HG03097 (cell line): ENCODE measurements around the gene ATIC.
A peak's percentile ranks its signal among the peaks of the same experiment; 100 is the strongest.

Experiments
- ATAC-seq: cut with Tn5 transposase; IDR thresholded peaks from one replicate; pipeline ENCODE4 v1.9.1; 2021; ENCODE audit not compliant: unreplicated experiment, low FRiP score

Gene ATIC

DNA sequence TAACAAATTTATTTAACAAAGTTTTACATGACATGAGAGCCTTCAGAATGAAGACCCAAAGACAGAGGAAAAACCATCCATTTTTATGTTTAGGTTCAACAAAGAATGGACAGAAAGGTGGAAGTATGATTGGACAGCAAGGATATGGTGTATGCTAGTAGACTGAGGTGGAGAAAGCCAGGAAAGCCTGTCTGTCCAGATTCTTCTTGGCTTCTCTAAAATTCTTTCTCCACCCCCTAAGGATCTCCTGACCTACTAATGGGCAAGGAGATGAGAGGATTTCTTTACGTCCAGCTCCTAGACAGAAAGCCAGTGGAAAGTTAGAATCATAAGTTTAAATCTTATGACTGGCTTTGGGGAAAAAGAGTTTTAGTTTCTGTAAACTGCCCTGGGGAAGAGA, 3.0 kb downstream of the ATIC start:
- no peak for ATAC-seq

DNA sequence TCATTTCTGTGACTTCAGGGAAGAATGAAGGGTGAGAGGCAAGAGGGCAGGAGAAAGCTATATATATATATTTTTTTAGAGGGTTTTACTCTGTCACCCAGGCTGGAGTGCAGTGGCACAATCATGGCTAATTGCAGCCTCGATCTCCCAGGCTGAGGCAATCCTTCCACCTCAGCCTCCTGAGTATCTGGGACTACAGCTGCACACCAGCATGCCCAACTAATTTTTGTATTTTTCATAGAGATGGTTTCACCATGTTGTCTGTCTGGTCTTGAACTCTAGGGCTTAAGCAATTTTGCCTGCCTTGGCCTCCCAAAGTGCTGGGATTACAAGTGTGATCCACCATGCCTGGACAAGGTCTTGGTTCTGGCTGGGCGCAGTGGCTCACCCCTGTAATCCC, 3.4 kb downstream of the ATIC start:
- ATAC-seq = no peak

GRCh38 chr2:215316336-215316735, 4.5 kb downstream of the ATIC start:
- no peak for ATAC-seq

GRCh38 chr2:215319500-215319899, 7.6 kb downstream of the ATIC start:
- ATAC-seq = no peak

DNA sequence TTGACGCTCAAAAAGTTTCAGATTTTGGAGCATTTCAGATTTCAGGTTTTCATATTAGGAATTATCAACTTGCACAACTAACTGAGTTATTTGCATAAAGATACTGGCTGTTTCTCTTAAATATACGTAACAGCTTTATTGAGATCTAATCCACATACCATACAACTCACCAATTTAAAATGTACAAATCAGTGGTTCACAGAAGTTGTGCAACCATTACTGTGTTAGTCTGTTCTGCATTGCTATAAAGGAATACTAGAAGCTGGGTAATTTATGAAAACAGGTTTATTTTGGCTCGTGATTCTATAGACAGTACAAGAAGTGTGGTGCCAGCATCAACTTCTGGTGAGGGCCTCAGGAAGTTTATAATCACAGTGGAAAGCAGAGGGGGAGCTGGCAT, 8.2 kb downstream of the ATIC start:
- no peak for ATAC-seq

DNA sequence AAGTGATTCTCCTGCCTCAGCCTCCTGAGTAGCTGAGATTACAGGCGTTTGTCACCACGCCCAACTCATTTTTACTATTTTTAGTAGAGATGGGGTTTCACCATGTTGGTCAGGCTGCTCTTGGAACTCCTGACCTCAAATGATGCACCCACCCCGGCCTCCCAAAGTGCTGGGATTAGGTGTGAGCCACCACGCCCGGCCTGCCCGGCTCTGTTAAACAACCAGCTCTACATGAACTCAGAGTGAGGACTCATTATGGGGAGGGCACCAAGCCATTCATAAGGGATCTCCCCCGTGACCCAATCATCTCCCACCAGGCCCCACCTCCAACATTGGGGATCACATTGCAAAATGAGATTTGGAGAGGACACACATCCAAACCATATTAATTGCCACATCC, 8.8 kb downstream of the ATIC start:
- no peak for ATAC-seq

DNA sequence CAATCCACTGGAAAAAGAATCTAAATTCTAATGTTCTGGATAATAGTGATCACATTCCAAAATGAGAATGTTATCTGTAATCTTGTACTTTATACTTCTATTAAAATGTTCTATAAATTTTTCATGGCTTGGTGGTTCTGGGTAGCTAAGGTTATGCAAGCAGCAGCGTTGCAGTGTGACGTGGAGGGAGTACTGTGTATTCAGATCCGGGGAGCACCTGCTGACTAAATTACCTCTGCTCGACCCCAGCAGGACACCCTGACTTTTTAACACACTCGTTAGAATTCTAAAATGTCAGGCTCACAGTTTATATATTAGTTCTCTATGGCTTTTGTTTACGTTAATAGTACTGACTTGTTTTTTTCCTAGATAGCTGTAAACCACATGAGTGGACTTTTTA, 13.0 kb downstream of the ATIC start:
- ATAC-seq = no peak

DNA sequence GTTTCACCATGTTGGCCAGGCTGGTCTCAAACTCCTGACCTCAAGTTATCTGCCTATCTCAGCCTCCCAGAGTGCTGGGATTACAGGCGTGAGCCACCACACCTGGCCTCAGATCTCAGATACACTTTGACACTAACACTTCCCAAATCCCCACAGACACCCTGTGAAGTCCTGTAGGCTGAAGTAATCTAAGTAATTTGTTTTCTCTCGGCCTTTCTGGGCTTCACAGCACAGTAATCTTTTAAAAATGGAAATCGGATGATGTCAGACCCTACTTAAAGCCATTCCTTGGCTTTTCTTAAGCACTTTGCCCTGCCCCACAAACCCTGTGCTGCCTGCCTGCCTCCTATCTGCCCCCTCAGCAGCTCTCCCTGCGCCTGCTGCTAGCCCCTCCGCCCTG, 16.2 kb downstream of the ATIC start:
- ATAC-seq = no peak

GRCh38 chr2:215332872-215333595, 21.2 kb downstream of the ATIC start:
- ATAC-seq = peak; percentile 90

DNA sequence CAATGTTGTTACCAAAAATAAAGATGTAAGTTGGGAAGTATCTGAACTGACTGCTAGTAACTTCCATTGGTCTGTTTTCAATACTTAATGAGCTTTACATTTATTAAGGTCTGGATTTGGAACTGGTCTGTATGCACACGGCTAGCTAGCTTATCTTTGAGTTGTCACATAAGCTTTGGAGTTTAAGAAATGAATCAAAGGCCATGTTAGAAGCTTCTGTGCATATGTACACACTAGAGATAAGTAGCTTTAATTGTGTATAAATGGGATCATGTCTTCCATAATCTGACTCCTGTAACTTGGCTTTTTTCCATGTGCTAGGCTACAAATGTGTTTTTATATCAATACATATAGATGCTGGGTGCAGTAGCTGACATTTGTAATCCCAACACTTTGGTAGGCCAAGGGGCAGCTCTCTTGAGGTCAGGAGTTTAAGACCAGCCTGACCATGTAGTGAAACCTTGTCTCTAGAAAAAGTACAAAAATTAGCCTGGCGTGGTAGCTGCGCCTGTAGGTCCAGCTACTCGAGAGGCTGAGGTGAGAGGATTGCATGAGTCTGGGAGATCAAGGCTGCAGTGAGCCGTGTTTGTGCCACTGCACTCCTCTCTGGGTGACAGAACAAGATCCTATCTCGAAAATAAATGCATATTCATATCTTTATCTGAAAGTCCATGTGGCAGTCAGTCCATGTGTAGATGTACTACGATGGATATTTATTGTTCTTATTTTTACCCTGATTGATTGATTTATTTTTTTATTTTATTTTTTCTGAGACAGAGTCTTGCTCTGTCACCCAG, 27.2 kb downstream of the ATIC start:
- ATAC-seq = no peak

DNA sequence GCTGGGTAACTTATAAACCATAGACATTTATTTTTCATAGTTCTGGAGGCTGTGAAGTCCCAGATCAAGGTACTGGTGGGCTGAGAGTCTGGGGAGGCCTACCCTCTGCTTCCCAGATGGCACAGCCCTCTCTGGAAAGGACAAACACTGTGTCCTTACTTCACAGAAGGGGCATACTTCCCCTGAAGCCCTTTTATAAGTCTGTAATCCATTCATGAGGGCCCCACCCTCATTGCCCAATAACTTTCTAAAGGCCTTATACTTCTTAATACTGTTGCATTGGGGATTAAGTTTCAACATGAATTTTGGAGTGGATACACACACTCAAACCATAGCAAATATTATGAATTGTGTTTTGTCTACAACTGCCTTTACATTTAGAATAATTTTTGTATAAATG, 36.0 kb downstream of the ATIC start:
- no peak for ATAC-seq

DNA sequence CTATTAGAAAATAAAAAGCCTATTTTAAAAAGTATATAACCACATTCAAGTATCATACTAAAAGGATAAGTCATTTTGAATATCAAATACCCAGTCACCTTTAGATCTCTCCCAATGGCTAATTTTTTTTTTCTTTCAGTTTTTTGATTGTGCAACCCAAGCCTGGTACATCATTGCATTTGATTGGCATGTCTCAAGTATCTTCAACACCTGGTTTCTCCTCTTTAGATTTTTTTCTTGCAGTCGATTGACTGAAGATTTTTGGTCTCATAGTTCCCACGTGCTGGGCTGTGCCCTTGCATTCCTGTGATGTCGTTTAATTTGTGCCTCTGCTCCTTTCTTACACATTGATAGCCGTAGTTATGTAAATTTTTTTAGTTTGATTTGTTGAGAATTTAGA, 40.7 kb downstream of the ATIC start:
- ATAC-seq = no peak

DNA sequence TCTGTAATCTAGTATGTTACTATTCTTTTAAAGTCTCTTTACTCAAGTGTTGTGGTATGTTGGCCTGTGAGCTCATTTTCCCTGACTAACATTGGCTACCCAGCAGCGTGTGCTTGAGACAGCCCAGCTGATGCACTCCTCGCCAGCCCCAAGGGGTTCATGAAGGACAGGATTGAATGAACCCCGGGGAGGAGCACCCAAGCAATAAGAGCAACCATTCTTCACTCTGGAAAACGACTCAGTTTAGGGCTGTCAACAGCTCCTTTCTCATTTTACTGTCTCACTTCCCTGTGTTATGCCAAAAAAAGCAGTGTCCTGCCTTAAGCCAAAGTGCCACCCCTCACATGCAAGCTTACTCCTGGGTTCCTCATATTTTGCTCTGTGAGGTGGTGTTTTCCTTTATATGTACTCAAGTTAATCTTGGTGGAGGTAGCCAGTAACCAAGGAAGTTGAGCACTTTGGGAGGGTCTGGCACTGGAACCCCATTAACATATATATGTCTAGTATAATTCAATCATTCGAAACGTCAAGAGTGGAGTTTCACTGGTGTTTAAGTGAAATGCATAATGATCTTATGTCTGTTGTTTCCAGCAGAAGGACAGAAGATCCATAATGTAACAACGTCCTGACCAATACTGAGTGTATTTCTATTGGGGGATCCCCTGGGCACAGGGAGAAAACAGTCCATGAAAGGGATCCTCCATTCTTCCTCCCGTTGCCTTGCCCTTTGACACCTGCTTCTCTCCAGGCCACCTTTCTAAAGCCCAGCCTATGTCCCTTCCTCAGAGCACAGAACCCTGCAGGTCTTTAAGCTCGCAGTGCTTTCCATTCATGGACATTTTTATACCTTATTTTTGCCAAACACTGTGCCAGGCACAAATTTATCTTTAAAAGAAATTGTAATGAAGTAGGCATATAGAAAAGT, 43.2 kb downstream of the ATIC start:
- ATAC-seq = no peak

DNA sequence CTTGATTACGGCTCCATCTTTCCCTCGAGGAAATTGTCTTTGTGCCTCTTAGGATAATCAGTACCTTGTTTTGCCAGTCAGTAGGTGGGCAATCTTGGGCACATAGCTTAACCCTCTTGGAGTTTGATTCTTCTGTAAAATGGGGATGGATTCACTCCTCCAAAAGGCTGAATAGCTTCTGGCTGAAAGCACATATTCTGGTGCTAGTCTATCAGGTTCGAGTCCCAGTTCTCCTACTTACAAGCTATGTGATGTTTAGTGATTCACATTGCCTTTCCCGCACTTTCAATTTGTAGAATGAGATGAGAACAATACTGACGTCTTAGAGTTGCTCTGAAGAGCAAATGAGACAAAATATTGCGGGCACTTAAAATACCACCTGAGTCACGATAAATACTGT, 43.9 kb downstream of the ATIC start:
- no peak for ATAC-seq

DNA sequence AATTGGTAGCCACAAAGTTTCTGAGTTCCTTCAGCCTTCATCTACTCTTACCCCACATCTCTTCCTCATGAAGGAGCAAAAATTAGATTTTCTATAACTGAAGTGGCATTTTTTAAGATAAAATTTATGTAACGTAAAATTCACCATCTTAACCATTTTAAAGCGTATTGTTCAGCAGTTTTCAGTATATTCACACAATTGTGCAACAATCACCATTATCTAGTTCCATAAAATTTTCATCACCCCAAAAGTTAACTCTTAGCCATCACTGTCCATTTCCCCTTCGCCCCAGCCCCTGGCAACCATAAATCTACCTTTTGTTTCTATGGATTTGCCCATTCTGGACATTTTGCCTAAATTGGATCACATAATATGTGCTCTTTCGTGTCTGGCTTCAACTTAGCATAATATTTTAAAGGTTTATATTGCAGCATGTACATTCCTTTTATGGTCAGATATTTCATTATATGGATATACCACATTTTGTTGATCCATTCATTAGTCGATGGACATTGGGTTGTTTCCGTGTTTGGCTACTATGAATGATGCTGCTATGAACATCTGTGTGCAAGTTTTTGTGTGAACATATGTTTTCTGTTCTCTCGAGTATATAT, 44.6 kb downstream of the ATIC start:
- no peak for ATAC-seq

- no peak for ATAC-seq
Measured at GRCh38 chr2:215356948-215357461, 45.1 kb downstream of the ATIC start.

DNA sequence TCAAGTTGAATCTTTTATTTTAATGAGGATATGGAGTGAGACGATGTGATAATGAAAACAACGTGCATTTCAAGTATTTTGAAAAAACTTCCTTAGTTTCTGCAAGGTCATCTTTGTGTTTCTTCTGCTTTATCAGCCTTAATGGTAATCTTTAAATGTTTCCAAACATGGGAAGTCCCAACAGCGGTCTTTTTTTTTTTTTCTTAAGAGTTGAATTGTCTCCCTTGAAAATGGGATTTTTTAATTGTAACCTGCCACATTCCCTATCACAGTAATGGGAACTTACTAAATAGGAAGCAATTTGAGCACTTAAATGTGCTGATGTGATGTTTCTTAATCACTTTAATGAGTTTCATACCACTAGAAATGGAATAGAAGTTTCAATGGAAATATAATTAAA, 45.8 kb downstream of the ATIC start:
- ATAC-seq = no peak

DNA sequence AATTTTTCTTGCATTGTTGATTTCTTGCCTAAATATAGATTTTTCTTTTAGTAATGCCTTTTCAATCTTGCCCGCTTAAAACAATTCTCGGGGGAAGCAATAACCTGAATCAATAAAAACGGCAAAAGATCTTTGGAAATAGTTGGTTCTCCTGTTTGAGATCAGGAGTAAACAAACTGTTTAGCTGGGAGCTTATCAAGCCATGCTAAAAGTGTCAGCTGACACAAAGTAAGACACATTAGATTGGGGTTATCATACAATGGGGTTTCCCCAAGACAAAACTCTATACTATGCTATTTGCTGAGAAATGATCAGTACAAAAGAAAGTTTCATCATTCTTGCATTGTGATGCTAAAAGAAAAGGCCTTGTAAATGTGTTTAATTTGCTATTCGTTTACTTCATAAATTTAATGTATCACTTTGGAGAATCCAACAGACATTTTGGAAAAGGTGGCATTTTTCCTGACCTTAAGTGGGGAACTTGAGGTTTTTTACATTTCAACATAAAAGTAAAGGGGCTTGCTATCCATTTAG, 46.5 kb downstream of the ATIC start:
- ATAC-seq = no peak

DNA sequence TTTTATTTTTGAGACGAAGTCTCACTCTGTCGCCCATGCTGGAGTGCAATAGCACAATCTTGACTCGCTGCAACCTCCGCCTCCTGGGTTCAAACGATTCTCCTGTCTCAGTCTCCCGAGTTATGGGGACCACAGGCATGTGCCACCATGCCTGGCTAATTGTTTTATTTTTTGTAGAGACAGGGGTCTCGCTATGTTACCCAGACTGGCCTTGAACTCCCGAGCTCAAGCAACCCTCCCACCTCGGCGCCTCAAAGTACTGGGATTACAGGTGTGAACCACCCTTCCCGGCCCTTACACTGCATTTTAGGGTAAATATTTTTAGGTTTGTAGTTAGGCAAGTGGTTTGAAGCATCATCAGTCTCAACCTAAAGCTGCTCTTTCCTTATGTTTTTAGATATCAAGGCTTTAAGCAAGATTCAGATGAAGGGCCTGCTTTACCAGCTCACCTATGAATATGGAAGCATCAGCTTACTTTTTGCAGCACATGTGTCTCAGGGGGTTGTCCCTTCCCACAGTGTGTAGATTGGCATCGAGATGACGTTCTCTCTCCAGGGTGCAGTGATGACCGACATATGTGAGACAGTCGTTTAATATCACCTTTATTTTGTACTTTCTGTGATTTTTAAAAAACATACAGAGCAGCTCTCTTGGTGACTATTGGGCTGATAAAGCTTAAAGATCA, 47.2 kb downstream of the ATIC start:
- no peak for ATAC-seq

GRCh38 chr2:215359576-215359922, 47.7 kb downstream of the ATIC start:
- ATAC-seq = no peak
